ENCODE data around the gene FBXW4.
A peak's percentile ranks its signal among the peaks of the same experiment; 100 is the strongest.

The FBXW4 gene, protein sequence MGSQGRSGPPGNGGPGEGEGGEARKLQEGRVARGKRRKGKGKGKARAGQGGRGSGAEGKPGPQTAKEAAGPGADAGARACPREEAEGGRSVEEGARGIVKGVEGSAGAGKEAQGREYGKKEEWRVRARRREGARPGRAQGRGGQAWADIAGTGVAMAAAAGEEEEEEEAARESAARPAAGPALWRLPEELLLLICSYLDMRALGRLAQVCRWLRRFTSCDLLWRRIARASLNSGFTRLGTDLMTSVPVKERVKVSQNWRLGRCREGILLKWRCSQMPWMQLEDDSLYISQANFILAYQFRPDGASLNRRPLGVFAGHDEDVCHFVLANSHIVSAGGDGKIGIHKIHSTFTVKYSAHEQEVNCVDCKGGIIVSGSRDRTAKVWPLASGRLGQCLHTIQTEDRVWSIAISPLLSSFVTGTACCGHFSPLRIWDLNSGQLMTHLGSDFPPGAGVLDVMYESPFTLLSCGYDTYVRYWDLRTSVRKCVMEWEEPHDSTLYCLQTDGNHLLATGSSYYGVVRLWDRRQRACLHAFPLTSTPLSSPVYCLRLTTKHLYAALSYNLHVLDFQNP

DNA sequence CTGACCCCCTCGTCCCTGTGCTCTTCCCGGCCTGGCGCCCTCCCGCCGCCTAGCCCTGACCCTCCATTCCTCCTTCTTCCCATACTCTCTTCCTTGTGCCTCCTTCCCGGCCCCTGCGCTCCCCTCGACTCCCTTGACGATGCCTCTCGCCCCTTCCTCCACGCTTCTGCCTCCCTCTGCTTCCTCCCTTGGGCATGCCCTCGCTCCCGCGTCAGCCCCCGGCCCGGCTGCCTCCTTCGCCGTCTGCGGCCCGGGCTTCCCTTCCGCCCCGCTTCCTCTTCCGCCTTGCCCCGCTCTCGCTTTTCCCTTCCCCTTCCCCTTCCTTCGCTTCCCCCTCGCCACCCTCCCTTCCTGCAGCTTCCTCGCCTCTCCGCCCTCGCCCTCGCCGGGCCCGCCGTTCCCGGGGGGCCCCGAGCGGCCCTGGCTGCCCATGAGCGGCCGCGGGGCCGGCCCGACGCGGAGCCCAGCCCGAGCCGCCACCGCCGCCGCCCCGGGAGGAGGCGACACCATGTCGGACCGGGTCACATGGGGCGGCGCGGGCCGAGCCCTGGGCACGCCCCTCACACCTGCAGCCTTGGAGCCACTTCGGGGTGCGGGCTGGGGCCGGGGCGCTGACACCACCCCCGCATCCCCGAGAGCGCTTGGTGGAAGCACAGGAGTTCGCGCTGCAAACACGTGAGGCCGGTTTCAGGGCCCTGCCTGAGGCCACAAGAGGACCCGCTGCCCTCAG, at the start of gene FBXW4:
FBXW4 (minus strand) TSS at position 497 of the 730 bp plus-strand sequence; CDS start at position 432, 65 bp downstream.
- DNase-seq, result peak; percentile 83

DNA sequence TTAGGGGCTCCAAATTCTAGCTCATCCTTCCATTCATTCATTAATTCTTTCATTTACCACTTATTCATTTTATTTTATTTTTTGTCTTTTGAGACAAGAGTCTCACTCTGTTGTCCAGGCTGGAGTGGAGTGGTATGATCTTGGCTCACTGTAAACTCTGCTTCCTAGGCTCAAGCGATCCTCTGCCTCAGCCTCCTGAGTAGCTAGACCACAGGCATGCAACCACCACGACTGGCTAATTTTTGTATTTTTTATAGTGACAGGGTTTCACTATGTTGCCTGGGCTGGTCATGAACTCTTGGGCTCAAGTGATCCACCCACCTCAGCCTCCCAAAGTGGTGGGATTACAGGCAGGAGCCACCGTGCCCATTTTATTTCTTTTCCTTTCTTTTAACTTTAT, 49.3 kb upstream of the FBXW4 start:
- DNase-seq, result no peak

DNA sequence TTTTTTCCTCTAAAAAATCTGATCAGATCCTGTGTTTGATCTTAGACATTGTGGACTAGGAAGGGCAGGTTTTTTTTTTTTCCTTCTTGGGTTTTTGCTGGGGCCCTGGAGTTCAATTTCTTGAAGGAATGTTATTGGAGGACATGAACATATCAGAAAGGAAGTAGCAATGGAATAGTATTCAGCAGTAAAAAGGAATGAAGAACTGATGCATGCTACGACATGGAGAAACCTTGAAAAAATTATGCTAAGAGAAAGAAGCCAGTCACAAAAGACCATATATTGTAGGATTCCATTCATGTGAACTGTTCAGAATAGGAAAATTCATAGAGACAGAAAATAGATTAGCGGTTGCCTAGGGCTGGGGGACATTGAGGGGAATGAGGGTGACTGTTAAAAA, 47.0 kb upstream of the FBXW4 start:
- no peak for DNase-seq

DNA sequence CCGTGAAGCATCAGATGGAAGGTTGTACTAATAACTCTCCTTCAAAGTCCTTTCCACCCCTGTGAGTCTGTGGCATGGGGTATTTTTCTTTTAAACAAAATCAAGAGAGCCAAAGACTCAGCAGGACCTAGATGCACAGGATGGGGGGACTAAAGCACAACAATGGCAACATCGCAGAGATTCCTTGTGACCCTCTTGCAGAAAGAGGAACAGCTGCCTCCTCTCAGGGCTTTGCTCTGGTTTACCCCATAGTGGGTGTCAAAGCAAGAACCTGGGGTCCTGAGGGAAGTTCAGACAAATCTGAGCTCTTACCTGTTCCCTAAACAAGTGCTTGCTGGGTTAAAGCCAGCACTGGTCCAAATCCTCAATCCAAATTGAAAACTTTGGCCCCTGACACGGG, 41.7 kb upstream of the FBXW4 start:
- no peak for DNase-seq

DNA sequence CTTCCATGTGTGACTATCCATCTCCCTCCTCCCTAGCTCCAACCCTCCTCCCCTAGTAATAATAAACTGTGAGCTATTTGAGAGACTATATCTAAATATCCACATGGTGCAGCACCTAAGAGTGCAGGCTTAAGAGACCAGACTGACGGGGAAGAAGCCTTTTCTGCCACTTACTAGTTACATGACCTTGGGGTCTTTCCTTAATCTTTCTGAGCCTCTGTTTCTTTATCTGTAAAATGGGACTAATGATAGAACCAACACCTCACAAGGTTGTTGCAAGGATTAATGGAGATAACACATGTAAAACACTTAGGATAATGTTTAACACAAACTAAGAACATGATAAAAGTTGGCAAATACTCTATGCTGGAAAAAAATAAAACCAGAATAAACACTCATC, 37.1 kb upstream of the FBXW4 start:
- DNase-seq, result no peak

DNA sequence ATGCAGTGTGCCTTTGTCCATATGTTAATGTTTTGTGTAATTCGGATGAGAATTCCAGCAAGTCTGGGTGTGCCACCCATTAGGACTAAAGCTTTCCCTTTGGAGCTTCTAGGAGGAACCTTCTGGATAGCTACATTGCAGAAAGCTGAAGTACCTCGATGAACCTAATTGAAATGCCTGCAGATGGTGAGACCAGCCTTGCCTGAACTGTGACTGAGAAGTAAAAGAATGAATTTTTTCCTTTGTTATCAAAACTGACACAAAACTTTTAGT, 31.1 kb upstream of the FBXW4 start:
- no peak for DNase-seq

DNA sequence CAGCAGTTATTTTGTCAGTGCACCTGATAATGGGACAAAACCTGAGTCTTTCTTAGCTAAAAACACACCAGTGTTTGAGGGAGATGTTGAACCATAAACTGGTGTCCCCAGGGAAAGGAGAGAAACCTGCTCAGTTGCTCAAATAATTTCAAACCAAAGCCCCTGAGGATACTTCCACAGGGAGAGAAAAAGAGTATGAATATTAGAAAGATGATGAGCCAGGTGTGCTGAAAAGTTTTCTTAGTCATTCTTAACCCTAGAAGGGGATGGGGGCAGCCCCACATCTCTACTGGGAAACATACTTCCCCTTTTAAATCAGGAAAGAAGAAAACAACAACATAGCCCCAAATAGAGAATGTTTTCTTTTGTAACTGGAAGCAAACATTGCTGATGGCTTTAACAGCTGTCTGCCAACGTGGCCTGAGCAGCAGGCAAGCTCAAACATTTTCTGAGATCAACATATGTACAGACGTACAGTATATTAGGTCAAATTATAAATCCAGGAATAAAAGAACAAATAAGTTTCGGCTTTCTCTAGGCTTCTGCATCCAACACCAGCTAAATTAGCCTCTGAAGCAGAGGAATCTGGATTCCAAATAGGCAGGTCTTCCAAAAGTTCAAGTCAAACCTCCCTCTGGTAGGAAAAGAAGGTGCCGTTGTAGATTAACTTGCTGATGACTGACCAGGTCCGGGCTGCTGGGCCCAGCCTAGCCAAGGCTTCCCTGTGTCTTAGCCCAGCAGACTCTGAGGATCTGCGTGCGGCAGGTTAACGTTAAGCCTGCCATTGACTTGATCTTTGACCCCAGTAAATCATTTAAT, 30.5 kb upstream of the FBXW4 start:
- DNase-seq, result no peak

DNA sequence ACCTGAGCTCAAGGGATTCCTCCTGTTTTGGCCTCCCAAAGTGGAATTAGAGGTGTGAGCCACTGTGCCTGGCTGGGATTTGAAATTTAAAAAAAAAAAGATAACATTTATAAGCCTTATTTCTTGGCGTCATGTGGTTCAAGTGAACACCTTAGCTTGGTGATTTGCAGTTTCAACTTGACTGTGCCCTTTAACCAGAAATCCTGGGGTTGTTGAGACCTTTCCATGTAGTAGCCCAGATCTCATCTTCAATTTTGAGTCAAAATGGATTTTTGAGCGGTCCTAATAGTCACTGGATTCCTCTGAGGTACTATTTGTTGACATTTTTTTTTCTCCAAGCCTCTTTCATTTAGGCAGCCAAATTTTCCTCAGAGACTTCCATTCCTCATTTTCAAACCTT, 29.5 kb upstream of the FBXW4 start:
- no peak for DNase-seq

DNA sequence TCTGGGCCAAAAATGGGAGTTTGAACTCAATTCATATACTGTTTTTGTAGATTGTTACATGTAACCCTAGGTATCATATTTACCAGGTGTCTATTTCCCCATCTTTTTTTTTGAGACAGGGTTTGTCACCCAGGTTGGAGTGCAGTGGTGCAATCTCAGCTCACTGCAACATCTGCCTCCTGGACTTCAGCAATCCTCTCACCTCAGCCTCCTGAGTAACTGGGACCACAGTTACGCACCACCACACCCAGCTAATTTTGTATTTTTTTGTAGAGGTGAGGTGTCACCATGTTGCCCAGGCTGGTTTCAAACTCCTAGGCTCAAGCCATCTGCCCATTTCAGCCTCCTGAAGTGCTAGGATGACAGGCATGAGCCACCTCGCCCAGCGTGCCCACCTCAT, 28.2 kb upstream of the FBXW4 start:
- no peak for DNase-seq

DNA sequence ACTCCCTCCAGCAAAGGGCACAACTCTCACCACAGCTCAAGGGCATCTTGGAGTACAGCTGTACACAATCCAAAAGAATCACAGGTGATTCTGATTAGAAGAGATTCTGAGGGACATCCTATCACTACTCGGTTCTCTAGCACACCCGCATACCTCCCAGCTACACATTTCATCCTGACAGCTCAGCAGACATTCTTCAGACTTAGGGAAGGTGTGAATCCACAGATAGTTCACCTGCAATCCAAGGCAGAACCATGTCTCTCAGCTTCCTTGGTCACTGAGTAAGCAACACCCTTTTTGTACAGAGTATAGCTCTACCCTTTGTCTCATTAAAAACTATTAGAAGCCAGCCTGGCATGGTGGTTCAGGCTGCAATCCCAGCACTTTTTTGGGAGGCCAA, 26.8 kb upstream of the FBXW4 start:
- DNase-seq, result no peak

DNA sequence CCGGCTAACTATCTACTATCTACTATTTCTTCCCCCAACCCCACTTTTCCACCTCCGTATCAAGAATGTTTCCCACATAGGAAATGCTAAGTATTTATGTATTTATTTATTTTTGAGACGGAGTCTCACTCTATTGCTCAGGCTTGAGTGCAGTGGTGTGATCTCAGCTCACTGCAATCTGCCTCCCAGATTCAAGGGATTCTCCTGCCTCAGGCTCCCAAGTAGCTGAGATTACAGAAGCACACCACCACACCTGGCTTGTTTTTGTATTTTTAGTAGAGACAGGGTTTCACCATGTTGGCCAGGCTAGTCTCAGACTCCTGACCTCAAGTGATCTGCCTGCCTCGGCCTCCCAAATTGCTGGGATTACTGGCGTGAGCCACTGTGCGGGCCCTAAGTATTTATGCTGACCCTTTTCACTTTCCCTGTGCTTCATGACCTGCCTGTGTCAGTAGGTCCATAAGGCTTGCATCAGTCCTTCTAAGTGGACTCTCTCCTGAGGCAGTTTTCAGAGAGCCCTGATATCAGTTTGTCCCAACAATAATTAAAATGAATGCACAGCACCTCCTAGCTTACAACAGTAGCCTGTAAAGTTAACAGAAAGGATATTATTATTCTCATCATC, 25.7 kb upstream of the FBXW4 start:
- no peak for DNase-seq

DNA sequence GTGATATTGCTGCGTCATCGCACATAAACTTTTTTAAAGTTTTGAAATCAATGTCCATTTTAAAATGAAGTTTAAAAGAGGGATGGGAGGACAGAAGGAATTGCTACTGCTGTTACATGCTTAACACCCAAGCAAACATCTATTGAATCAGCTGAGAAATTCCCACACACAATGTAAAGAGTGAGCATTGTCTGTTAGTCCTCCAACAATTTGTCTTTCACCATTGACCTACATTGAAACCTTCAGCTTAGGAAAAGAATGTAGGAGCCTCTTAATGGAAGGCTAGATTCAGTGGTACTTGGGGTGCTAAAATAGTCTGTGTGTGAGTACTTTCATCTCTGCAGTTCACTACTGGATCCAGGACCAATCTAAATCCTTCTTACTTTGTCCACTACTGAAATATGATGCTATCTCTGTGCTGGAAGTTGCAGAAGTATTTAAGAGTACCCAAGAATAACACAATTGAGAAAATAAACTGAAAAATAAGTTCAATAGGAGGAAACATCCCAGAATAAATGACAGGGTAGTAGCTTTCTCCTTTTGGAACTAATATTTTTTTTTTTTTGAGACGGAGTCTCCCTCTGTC, 23.8 kb upstream of the FBXW4 start:
- no peak for DNase-seq

DNA sequence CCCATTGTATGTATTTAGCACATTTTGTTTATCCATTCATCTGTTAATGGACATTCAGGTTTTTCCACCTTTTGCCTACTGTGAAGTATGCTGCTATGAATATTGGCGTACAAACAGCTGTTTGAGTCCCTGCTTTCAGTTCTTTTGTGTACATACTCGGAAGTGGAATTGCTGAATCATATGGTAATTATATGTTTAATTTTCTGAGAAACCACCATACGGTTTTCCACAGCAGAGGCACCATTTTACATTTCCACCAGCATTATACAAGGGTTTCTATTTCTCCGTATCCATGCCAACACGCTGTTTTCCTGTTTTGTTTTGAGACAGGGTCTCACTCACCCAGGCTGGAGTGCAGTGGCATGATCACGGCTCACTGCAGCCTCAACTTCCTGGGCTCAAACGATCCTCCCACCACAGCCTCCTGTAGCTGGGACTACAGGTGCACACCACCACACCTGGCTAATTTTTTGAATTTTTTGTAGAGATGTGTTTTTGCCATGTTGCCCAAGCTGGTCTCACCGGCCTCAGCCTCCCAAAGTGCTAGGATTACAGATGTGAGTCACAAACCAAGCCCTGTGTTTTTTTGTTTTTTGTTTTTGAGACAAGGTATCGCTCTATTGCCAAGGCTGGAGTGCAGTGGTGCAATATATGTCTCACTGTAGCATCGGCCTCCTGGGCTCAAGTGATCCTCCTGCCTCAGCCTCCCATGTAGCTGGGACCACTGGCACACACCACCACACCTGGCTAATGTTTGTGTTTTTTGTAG, 22.1 kb upstream of the FBXW4 start:
- DNase-seq, result no peak

DNA sequence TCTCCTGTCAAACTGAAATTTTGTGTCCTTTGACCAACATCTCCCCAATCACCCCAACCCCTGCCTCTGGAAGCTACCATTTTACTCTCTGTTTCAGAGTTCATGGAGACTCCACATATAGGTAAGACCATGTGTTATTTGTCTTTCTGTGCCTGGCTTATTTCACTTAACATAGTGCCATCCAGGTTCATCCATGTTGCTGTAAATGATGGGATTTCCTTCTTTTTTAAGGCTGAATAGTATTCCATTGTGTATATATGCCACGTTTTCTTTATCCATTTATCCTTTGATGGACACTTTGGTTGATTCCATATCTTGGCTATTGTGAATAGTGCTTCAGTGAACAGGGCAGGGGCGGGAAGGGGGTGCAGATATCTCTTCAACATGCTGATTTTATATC, 18.0 kb upstream of the FBXW4 start:
- no peak for DNase-seq

DNA sequence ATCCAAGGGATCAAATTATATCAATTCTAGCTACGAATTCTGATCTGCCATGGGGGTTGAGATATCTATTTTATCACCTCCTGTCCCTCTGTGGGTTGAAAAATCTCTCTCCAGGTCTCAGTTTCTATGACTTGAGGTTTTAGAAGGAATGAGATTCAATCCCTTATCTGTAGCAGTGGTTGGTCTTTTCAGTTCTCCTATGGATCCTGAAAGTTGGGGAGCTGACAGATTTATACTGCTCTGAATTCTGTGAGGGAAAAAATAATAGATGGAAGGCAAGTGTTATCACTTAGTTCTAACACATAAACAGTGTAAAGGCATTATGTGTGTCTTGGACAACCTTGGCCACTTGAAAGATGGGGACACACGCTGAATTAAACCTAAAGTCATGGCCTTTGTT, 15.8 kb upstream of the FBXW4 start:
- no peak for DNase-seq

DNA sequence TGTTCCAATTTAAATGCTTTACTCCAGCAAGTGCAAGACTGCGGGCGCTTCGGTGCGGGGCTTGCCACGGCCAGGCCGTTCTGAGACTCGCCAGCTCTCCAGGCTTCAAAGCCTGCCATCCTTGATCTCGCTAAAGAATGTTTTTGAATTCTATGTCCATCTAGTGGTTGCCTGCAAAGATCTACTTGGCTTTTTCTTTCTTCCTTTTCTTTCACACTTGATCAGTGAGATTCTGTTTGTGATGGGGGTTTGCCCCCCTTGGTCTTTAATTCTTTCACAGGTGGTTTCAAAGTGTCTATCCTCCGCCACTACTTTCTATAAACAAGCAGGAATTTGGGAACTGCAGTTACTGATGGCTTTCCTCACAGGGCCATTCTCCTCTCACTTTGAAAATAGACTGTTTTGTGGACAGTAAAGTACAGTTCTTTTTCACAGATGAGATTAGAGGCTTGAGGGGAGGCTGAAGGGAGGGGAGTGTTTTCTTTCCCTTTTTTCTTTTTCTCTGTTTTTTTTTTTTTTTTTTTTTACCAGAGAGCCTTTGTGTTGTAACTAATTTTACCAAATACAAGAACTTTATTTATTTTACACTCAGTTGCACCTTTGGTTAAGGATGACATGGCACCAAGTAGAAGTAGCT, 15.2 kb upstream of the FBXW4 start:
- DNase-seq, result peak; percentile 47

DNA sequence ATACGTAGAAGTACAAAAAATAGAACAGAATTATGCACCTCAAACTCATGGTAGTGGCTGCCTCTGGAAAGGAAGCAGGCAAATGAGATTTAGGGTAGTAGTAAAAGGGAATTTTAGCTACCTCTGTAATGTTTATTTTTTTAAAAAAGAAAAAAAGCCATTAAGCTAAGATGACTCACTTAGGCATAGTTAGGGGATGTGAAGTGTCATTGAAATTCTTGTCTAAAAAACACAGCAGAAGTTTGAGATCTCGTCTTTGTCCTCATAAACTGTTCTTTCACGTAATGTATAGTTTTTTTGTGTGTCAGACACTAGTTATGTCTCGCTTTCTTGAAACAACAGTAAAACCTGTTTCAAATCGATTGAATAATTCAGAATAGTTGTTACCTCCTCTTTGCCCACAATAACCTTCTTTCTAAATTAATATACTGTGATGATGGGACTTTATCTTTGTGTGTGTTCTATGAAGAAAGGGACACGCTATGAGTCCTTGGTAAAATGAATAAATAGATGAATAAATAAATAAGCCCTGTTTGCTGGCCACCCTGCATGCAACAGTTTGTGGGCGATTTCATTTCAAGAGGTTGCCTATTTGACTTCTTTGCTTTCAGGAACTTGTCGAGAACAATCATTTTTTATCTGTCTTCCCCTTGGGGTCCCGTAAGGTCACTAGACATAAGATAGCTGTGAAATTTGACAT, 14.5 kb upstream of the FBXW4 start:
- DNase-seq, result no peak

DNA sequence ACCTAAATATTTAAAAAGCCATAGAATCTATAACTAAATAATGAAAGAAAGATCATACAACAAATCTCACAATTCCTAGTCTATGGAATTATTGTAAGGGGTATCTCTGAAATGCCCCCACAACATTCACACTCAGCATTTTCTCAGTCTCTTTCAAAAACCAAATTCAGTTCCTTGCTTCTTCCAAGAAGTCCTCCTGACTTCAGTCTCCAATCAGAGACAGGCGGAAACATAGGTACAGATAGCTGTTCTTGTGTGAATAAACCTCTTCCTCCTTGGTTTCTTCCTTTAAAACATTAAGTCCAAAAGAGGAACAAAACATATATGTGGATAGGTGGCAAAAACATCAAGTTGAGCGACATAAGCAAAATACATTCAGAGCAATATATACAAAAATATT, 13.9 kb upstream of the FBXW4 start:
- DNase-seq, result no peak

DNA sequence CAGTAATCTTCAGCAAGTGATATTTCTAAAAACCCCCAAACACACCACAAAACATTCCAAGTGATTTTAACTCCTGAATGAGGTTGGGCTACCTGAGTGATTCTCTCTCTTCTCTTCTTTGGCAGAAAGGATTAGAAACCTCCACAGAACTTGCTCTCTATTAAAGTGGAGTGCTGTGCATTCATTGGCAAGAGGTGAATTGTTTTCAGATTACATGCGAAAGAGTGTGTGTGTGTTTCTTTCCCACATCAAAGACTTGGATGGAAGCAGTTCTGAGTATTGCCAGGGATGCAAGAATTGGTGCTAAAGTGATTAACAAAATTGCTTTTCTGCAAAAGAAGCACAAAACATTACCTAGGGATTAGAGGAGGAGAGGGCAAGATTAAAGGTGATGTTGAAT, 13.1 kb upstream of the FBXW4 start:
- DNase-seq, result no peak

DNA sequence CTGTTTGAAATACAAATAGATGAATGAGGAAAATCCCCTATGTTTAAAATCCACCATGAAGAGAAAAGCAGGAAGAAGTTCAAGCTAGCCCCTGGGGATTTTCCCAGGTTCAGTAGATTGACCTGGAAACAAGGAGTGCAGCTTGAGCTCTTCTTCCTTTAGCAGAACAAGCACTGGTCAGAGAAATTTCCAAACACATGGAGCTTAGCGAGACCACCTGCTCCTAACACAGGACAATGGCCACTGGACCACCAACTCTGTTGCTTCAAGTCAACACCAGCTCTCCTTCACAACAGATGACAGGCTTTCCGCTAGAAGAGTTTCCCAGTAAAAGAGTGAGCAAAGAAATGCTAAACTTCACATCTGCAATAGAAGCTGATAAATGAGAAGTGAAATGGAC, 9.4 kb upstream of the FBXW4 start:
- DNase-seq, result peak; percentile 56

DNA sequence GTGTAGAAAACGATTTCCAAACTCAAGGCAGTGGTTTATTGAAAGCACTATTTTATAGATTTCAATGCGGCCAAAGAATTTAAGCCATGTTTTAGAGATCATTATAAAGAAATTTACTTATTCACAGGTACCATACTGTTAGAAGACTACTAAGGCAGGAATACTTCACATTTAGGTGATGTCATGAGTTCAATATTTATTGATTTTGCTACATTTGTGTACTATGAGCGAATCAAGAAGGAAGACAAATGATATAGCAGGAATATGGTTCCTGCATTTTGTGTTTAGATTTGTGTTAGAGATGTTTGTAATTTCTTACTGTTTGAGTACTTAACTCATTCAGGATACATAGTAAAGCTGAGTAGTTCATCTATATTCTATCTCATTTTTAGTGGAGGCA, 1.7 kb upstream of the FBXW4 start:
- no peak for DNase-seq
